Measurements from ENCODE around the gene TMEM117. TPM values are rescaled to one million over a fixed set of nuclear protein-coding genes. Genes with fewer than 3 reads are reported as not detected.

Gene TMEM117
- total and polyA plus RNA-seq, 7 donors, result 1.9 to 4.7 (median 3.9) TPM

GRCh38 chr12:44387581-44387980 lies 551.7 kb downstream of the TMEM117 start:
- no peaks in the 10 kb centered on the region for H3K27me3 ChIP-seq (ENCODE audit: insufficient read depth in 3 of 3, low read length in 2 of 3)
- no peak overlapping the region for H3K27ac ChIP-seq
- peaks cover 0 to 9% of the 10 kb centered on the region in 2 donors for H3K36me3 ChIP-seq (ENCODE audit: insufficient read depth in 1 of 2, low read depth in 1 of 2)
- ATAC-seq, result no peak
- TF ChIP-seq CTCF (IDR thresholded peaks at IDR 0.05), result no peak
- H3K9me3 ChIP-seq, result no peaks in the 10 kb centered on the region
- H3K4me1 ChIP-seq, result no peaks in the 10 kb centered on the region
- intact Hi-C loops (cut with DNase I), result no loop called here
- DNase-seq, result no peak
- H3K4me3 ChIP-seq, result no peak overlapping the region

GRCh38 chr12:44389038-44389437 lies 553.2 kb downstream of the TMEM117 start:
- no peak overlapping the region for H3K4me3 ChIP-seq
- no peaks in the 10 kb centered on the region for H3K9me3 ChIP-seq
- intact Hi-C loops (cut with DNase I), result no loop called here
- H3K27ac ChIP-seq, result no peak overlapping the region
- H3K4me1 ChIP-seq, result no peaks in the 10 kb centered on the region
- no peaks in the 10 kb centered on the region for H3K27me3 ChIP-seq (ENCODE audit: insufficient read depth in 3 of 3, low read length in 2 of 3)
- no peak for DNase-seq
- no peak for ATAC-seq
- WGBS, 3 donors, result 84 to 90% (median 88%) methylated on average over 2 of the region's 2 CpGs
- no peak for TF ChIP-seq CTCF (IDR thresholded peaks at IDR 0.05)
- peaks cover 0 to 9% of the 10 kb centered on the region in 2 donors for H3K36me3 ChIP-seq (ENCODE audit: insufficient read depth in 1 of 2, low read depth in 1 of 2)

- no peaks in the 10 kb centered on the region for H3K4me1 ChIP-seq
- TF ChIP-seq CTCF (IDR thresholded peaks at IDR 0.05), result no peak
- no peaks in the 10 kb centered on the region for H3K27me3 ChIP-seq (ENCODE audit: insufficient read depth in 3 of 3, low read length in 2 of 3)
- 50 to 81% (median 60%) methylated on average over 1 of the region's 1 CpG for WGBS, 3 donors
- no peak overlapping the region for H3K27ac ChIP-seq
- intact Hi-C loops (cut with DNase I), result no loop called here
- DNase-seq (no peak), ATAC-seq (no peak)
- peaks cover 0 to 9% of the 10 kb centered on the region in 2 donors for H3K36me3 ChIP-seq (ENCODE audit: insufficient read depth in 1 of 2, low read depth in 1 of 2)
- no peaks in the 10 kb centered on the region for H3K9me3 ChIP-seq
- no peak overlapping the region for H3K4me3 ChIP-seq
Observed at GRCh38 chr12:44389896-44390295, 554.0 kb downstream of the TMEM117 start.

GRCh38 chr12:44397631-44398030 lies 561.8 kb downstream of the TMEM117 start:
- no peak for TF ChIP-seq CTCF (IDR thresholded peaks at IDR 0.05)
- H3K4me1 ChIP-seq, result no peaks in the 10 kb centered on the region
- no peak for ATAC-seq
- WGBS, 3 donors, result 52 to 72% (median 71%) methylated on average over 3 of the region's 3 CpGs
- DNase-seq, result no peak
- intact Hi-C loops (cut with DNase I), result no loop called here
- H3K9me3 ChIP-seq, result no peaks in the 10 kb centered on the region
- no peaks in the 10 kb centered on the region for H3K36me3 ChIP-seq (ENCODE audit: insufficient read depth in 1 of 2, low read depth in 1 of 2)
- H3K27ac ChIP-seq, result no peak overlapping the region
- H3K4me3 ChIP-seq, result no peak overlapping the region
- no peaks in the 10 kb centered on the region for H3K27me3 ChIP-seq (ENCODE audit: insufficient read depth in 3 of 3, low read length in 2 of 3)

GRCh38 chr12:44403185-44403584 lies 567.3 kb downstream of the TMEM117 start:
- no peak overlapping the region for H3K27ac ChIP-seq
- intact Hi-C loops (cut with DNase I), result no loop called here
- no peaks in the 10 kb centered on the region for H3K27me3 ChIP-seq (ENCODE audit: insufficient read depth in 3 of 3, low read length in 2 of 3)
- H3K36me3 ChIP-seq (ENCODE audit: insufficient read depth in 1 of 2, low read depth in 1 of 2), result no peaks in the 10 kb centered on the region
- ATAC-seq, result no peak
- no peaks in the 10 kb centered on the region for H3K4me1 ChIP-seq
- 67 to 69% (median 67%) methylated on average over 2 of the region's 2 CpGs for WGBS, 3 donors
- no peak overlapping the region for H3K4me3 ChIP-seq
- no peak for TF ChIP-seq CTCF (IDR thresholded peaks at IDR 0.05)
- DNase-seq, result no peak
- no peaks in the 10 kb centered on the region for H3K9me3 ChIP-seq

Measured in psoas muscle (tissue), 8 donors.